ENCODE results near the gene EML3.

The EML3 gene

DNA sequence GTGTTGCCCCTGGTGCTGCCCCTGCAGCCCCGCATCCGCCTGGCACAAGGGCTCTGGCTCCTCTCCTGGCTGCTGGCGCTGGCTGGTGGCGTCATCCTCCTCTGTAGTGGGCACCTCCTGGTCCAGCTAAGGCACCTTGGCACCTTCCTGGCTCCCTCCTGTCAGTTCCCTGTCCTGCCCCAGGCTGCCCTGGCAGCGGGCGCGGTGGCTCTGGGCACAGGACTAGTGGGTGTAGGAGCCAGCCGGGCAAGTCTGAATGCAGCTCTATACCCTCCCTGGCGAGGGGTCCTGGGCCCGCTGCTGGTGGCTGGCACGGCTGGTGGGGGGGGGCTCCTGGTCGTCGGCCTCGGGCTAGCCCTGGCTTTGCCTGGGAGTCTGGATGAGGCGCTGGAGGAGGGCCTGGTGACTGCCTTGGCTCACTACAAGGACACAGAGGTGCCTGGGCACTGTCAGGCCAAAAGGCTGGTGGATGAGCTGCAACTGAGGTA is 760 bp upstream of the EML3 start:
- Histone ChIP-seq H3K27ac (peak overlapping the region in 10 of 11 experiments; percentile 9 to 91 (median 84); a peak in 19 of 22 replicates), H3K4me2 (peak overlapping the region in 7 of 11 experiments; percentile 31 to 100 (median 60); a peak in 7 of 22 replicates), H3K36me3 (peaks cover 15 to 65% (median 30%) of the 10 kb centered on the region in 11 experiments), H4K20me1 (peaks cover 0 to 12% (median 0%) of the 10 kb centered on the region in 11 experiments; a peak in 2 of 22 replicates), H3K27me3 (no peaks in the 10 kb centered on the region), H3K9ac (peak overlapping the region in 9 of 11 experiments; percentile 31 to 91 (median 88); a peak in 15 of 22 replicates), H3K9me3 (replicated peaks in 1 of 11) (no peaks in the 10 kb centered on the region), H3K4me3 (peak overlapping the region in 2 of 10 experiments; percentile 72 to 81; a peak in 2 of 20 replicates), H3K4me1 (peaks cover 36 to 58% (median 41%) of the 10 kb centered on the region in 10 experiments)
- no peak for TF ChIP-seq Cebpa-rat (IDR thresholded peaks at IDR 0.05)

DNA sequence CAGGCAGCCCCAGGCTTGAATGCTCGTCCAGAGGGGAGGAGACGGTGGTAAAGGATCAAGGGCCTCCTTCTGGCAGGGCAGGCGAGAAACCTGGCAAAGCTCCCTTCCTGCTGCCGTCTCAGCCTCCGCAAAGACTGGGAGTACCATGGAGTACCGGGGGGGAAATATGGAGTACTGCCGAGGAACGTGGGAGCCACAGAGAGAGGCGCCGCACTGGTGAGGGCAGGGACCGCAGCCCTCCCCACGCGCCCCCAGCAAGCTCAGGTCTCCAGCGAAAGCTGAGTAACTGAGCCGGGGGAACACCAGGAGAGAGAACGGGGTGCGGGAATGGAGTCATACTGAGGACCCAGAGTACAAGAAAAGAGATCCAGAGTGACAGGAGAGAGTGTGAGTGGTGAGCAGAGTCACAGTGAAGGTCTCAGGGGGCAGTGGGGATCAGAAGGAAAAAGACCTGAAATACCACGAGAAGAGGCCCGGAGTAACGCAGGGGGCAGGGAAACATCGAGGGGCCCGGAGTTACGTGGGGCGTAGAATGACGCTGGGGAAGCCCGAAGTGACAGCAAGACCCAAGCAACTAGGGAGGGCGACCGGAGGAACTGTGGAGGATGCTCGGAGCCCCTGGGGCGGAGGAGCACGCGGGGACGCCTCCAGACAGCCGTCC is 740 bp downstream of the EML3 start:
- H3K4me3 ChIP-seq: peak overlapping the region; percentile 69 to 89 (median 74)
- H3K27ac ChIP-seq: peak overlapping the region; percentile 72 to 91 (median 83)
- peak overlapping the region; percentile 84 to 94 (median 90) for H3K9ac ChIP-seq
- no peak for TF ChIP-seq Cebpa-rat (IDR thresholded peaks at IDR 0.05)
- H3K27me3 ChIP-seq: no peaks in the 10 kb centered on the region
- peaks cover 51 to 73% (median 55%) of the 10 kb centered on the region in 10 experiments for H3K4me1 ChIP-seq
- peak overlapping the region; percentile 91 to 100 (median 98) for H3K4me2 ChIP-seq
- H3K9me3 ChIP-seq (replicated peaks in 1 of 11): no peaks in the 10 kb centered on the region
- H3K36me3 ChIP-seq: peaks cover 10 to 66% (median 29%) of the 10 kb centered on the region in 11 experiments
- peaks cover 0 to 21% (median 0%) of the 10 kb centered on the region in 11 experiments; a peak in 2 of 22 replicates for H4K20me1 ChIP-seq

DNA sequence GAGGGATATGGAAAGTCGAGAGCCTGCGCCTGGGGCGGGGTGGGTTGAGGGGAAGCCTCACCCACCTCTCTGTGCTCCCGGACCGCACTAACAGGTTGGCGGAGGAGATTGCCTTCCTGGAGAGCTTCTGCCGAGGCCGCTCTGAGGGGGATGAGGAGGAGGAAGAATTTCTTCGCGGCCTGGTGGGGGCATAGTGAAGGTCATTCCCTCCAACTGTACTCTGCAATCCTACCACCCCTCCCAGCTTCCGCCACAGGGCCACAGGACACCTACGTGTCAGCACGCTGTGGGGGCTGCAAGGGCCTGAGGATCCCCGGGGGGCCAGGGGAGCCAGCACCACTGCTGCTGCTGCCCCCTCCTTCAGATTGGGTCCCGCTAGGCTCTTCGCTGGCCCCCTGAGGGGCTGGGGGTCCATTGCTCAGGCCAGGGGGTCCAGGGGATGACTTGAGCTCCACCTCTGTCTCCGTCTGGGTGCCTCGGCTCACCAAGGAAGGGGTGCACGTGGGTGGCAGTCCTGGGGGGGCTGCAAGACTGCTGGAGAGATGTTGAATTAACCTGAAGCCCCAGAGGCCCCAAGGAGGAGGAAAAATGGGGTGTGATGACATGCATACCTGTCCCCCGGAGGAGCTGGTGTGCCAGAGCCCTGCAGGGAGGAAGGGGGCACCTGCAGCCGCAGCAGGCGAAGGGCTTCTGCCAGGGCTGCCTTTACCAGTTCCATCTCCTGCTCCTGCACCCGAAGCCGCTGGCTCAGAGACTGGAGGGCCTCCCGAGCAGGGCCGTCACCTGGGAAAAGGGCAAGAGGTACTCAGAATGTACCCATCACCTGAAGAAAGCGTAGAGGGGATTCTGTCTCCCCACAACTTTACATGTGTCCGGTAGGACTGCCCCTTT is 1.5 kb downstream of the EML3 start:
- Histone ChIP-seq H3K9me3 (replicated peaks in 1 of 11) (no peaks in the 10 kb centered on the region), H3K27ac (peak overlapping the region; percentile 72 to 91 (median 83)), H3K4me2 (peak overlapping the region; percentile 91 to 100 (median 98)), H4K20me1 (peaks cover 0 to 22% (median 0%) of the 10 kb centered on the region in 11 experiments; a peak in 3 of 22 replicates), H3K27me3 (no peaks in the 10 kb centered on the region), H3K9ac (peak overlapping the region; percentile 84 to 94 (median 90)), H3K36me3 (peaks cover 8 to 66% (median 29%) of the 10 kb centered on the region in 11 experiments; a peak in 21 of 22 replicates), H3K4me1 (peaks cover 51 to 79% (median 56%) of the 10 kb centered on the region in 10 experiments), H3K4me3 (peak overlapping the region; percentile 69 to 89 (median 74))
- TF ChIP-seq Cebpa-rat (IDR thresholded peaks at IDR 0.05): no peak

DNA sequence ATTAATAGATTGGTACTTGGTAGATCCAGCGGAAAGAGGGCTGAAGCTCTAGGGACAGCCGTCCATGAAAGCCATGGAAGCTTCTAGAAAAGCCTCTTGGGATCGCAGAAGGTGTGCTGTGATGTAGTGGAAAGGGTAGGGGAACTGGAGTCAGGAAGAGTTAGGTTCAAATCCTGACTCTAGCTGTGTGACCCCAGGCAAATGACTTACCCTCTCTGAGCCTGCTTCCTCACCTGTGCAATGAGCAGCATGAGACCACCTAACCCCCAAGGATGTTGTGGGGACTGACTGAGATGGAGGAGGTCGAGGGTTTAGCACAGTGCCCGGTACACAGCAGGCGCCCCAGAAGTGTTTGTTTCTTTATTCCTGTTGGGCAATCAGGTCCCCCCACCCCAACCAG is 2.2 kb downstream of the EML3 start:
- H4K20me1 ChIP-seq: peaks cover 0 to 28% (median 0%) of the 10 kb centered on the region in 11 experiments; a peak in 3 of 22 replicates
- peak overlapping the region; percentile 8 to 89 (median 74); a peak in 16 of 20 replicates for H3K4me3 ChIP-seq
- TF ChIP-seq Cebpa-rat (IDR thresholded peaks at IDR 0.05): no peak
- H3K4me1 ChIP-seq: peaks cover 53 to 81% (median 58%) of the 10 kb centered on the region in 10 experiments
- H3K27ac ChIP-seq: peak overlapping the region in 9 of 11 experiments; percentile 72 to 91 (median 84); a peak in 15 of 22 replicates
- H3K9me3 ChIP-seq (replicated peaks in 1 of 11): no peaks in the 10 kb centered on the region
- peak overlapping the region; percentile 84 to 94 (median 90) for H3K9ac ChIP-seq
- peaks cover 14 to 66% (median 35%) of the 10 kb centered on the region in 11 experiments for H3K36me3 ChIP-seq
- H3K4me2 ChIP-seq: peak overlapping the region; percentile 91 to 100 (median 98)
- no peaks in the 10 kb centered on the region for H3K27me3 ChIP-seq

DNA sequence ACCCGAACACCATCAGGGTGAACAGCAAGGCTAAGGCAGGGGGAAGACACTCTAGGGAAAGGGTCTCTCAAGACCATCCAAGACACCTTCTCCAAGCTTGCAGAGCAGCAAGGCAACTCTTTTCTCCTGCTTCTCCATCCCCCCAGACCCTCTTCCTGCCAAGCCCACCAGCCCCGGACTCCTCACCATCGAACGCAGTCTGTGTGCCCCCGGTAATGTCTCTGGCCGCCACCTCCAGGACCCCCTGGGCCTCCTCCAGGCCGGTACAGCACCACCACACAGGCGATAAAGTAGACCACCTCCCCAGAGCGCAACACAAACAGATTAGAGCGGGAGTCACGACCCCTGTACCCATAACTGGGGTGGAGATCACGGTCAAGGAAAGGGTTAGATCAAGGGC is 3.8 kb downstream of the EML3 start:
- Histone ChIP-seq H3K4me2 (peak overlapping the region in 10 of 11 experiments; percentile 56 to 100 (median 96); a peak in 19 of 22 replicates), H3K4me3 (no peak overlapping the region), H3K9me3 (replicated peaks in 1 of 11) (no peaks in the 10 kb centered on the region), H4K20me1 (peaks cover 0 to 30% (median 0%) of the 10 kb centered on the region in 11 experiments; a peak in 3 of 22 replicates), H3K27me3 (no peaks in the 10 kb centered on the region), H3K4me1 (peaks cover 60 to 81% (median 72%) of the 10 kb centered on the region in 10 experiments), H3K9ac (peak overlapping the region in 7 of 11 experiments; percentile 84 to 94 (median 90); a peak in 9 of 22 replicates), H3K36me3 (peaks cover 21 to 72% (median 39%) of the 10 kb centered on the region in 11 experiments), H3K27ac (peak overlapping the region in 2 of 11 experiments; percentile 4 to 18; a peak in 2 of 22 replicates)
- TF ChIP-seq Cebpa-rat (IDR thresholded peaks at IDR 0.05): no peak

DNA sequence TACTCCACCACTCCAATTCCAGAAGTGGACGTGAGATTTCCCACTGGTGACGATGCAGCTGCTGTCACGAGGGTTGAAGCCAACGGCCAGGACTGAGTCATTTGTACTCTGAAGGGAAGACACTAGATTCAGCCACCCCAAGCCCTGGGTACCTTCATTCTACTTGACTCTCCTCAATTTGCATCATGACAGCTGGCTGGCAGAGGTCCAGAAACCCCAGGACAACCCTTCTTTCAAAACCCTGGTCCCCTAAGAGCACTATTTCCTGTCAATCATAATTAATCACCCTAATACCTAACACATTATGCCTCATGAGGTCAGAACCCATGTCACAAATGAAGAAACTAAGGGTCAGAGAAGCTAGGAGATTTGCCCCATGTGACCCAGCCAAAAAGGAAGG is 4.9 kb downstream of the EML3 start:
- Histone ChIP-seq H3K36me3 (peaks cover 24 to 76% (median 43%) of the 10 kb centered on the region in 11 experiments), H3K27ac (peak overlapping the region in 3 of 11 experiments; percentile 4 to 43 (median 38); a peak in 3 of 22 replicates)

DNA sequence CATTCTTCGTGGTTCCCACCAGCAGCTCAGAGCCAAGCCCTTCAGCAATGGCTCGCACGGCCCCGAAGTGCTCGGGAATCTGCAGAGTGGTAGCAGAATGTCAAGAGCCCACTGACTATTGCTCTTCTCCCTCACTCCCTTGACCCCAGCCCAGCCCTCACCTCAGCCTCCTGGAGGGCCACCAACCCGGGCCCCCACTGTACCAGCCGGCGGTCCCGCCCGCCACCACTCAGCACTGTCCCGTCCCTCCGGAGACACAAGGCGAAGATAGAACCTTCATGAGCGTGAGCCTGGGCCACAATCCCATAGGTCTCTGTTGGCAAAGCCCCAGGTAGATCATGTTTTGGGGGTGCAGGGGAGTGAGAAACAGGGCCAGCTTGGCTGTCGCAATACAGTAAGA is 6.7 kb downstream of the EML3 start:
- Histone ChIP-seq H3K27me3 (no peaks in the 10 kb centered on the region), H3K9ac (peak overlapping the region in 4 of 11 experiments; percentile 5 to 38 (median 20); a peak in 2 of 22 replicates), H3K27ac (no peak overlapping the region), H3K9me3 (replicated peaks in 1 of 11) (no peaks in the 10 kb centered on the region), H3K36me3 (peaks cover 24 to 77% (median 43%) of the 10 kb centered on the region in 11 experiments), H4K20me1 (peaks cover 0 to 23% (median 0%) of the 10 kb centered on the region in 11 experiments; a peak in 4 of 22 replicates), H3K4me3 (no peak overlapping the region), H3K4me1 (peaks cover 62 to 84% (median 72%) of the 10 kb centered on the region in 10 experiments), H3K4me2 (peak overlapping the region in 2 of 11 experiments; percentile 3 to 29; a peak in 2 of 22 replicates)
- no peak for TF ChIP-seq Cebpa-rat (IDR thresholded peaks at IDR 0.05)

More for the DNA sequence above, 4.9 kb downstream of the EML3 start:
- H3K4me2 ChIP-seq: peak overlapping the region; percentile 51 to 100 (median 92)
- peaks cover 66 to 85% (median 75%) of the 10 kb centered on the region in 10 experiments for H3K4me1 ChIP-seq
- peak overlapping the region in 6 of 11 experiments; percentile 2 to 91 (median 63); a peak in 8 of 22 replicates for H3K9ac ChIP-seq
- H4K20me1 ChIP-seq: peaks cover 0 to 23% (median 0%) of the 10 kb centered on the region in 11 experiments; a peak in 2 of 22 replicates
- H3K4me3 ChIP-seq: no peak overlapping the region
- no peaks in the 10 kb centered on the region for H3K27me3 ChIP-seq
- TF ChIP-seq Cebpa-rat (IDR thresholded peaks at IDR 0.05): no peak
- no peaks in the 10 kb centered on the region for H3K9me3 ChIP-seq (replicated peaks in 1 of 11)

DNA sequence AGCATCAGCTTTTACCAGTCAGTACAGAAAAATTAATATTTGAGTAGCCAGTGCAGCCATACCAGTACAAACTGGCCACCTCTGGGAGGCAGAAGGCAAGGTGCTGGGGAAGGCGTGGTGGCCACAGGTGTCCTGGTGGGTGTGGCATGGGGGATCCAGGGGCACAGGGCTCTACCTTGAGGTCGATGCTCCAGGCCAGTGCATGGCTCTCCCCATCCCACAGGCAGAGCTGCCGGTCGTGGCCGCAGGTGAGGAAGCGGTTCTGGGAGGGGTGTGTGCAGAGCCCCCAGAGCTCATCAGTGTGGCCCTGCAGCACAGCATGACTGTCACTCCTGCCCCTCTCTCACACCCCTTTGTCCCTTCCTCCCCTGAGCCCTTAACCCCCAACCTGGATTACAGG is 7.1 kb downstream of the EML3 start:
- Histone ChIP-seq H3K27ac (no peak overlapping the region), H3K36me3 (peaks cover 24 to 75% (median 43%) of the 10 kb centered on the region in 11 experiments), H3K9ac (peak overlapping the region in 6 of 11 experiments; percentile 5 to 22 (median 18); a peak in 3 of 22 replicates), H4K20me1 (peaks cover 0 to 23% (median 0%) of the 10 kb centered on the region in 11 experiments; a peak in 8 of 22 replicates), H3K9me3 (replicated peaks in 1 of 11) (no peaks in the 10 kb centered on the region), H3K4me1 (peaks cover 57 to 80% (median 68%) of the 10 kb centered on the region in 10 experiments), H3K4me2 (peak overlapping the region in 8 of 11 experiments; percentile 3 to 56 (median 28); a peak in 10 of 22 replicates), H3K27me3 (no peaks in the 10 kb centered on the region), H3K4me3 (no peak overlapping the region)
- TF ChIP-seq Cebpa-rat (IDR thresholded peaks at IDR 0.05): no peak

All from BLaER1 treated with 17β-estradiol and CSF1 and Interleukin-3, amounts not matched to agents 10 nM and 100 nM (cell line).